ENCODE data around the gene XPR1. TPM values are rescaled to one million over a fixed set of nuclear protein-coding genes. Genes with fewer than 3 reads are reported as not detected.

The XPR1 gene
- polyA plus RNA-seq, 1 donor (not counting 4 experiments of a cell fraction or from before 2014, with no cell fraction given) = 40.0 TPM

- Histone ChIP-seq H3K27me3 (ENCODE audit: control insufficient read depth, extremely low read depth, insufficient read depth, low read length) (peaks cover 11% of the 10 kb centered on the region), H3K27ac (ENCODE audit: control insufficient read depth, insufficient read depth, low read length) (no peak overlapping the region), H3K4me2 (ENCODE audit: control insufficient read depth, extremely low read depth, insufficient read depth, low read depth, low read length) (no peak overlapping the region), H3K9me3 (ENCODE audit: control insufficient read depth, low read depth, low read length) (no peaks in the 10 kb centered on the region), H3K36me3 (ENCODE audit: control insufficient read depth in 2 of 2, extremely low read depth in 1 of 2, insufficient read depth in 2 of 2, low read length in 2 of 2) (no peaks in the 10 kb centered on the region), H3K4me3 (ENCODE audit: control insufficient read depth in 2 of 3, extremely low read depth in 1 of 3, insufficient read depth in 2 of 3, low read depth in 1 of 3, low read length in 3 of 3) (no peak overlapping the region), H3K9ac (ENCODE audit: control insufficient read depth, extremely low read depth, insufficient read depth, low read length) (no peak overlapping the region), H4K20me1 (ENCODE audit: control insufficient read depth, extremely low read depth, insufficient read depth, low read length) (no peaks in the 10 kb centered on the region), H2AFZ (ENCODE audit: control insufficient read depth, low read length) (no peak overlapping the region), H3K79me2 (ENCODE audit: control insufficient read depth, insufficient read depth, low read length) (no peaks in the 10 kb centered on the region), H3K9me1 (ENCODE audit: control insufficient read depth, extremely low read depth, insufficient read depth, low read length) (peaks cover 2% of the 10 kb centered on the region), H3K4me1 (ENCODE audit: control insufficient read depth, extremely low read depth, insufficient read depth, low read length) (peaks cover 17% of the 10 kb centered on the region)
- FAIRE-seq = no peak
- dilution Hi-C loops (cut with MboI; ENCODE audit: extremely low pct_ligation_motif_present, low sequenced_read_pairs) = no loop called here
- no peak for DNase-seq (ENCODE audit: low read depth, low spot score)
- TF ChIP-seq EZH2 (IDR thresholded peaks at IDR 0.05; ENCODE audit: low read length) = no peak
- no peak for TF ChIP-seq CTCF (optimal IDR thresholded peaks at IDR 0.05 in 1 of 3, IDR thresholded peaks at IDR 0.05 in 1 of 3, conservative IDR thresholded peaks at IDR 0.05 in 1 of 3; ENCODE audit: extremely low read depth in 1 of 3, insufficient read depth in 2 of 3, low read length in 3 of 3)
Observed at GRCh38 chr1:180919183-180919700, 287.4 kb downstream of the XPR1 start.

- Histone ChIP-seq H2AFZ (ENCODE audit: control insufficient read depth, low read length) (no peak overlapping the region), H3K4me2 (ENCODE audit: control insufficient read depth, extremely low read depth, insufficient read depth, low read depth, low read length) (no peak overlapping the region), H3K36me3 (ENCODE audit: control insufficient read depth in 2 of 2, extremely low read depth in 1 of 2, insufficient read depth in 2 of 2, low read length in 2 of 2) (no peaks in the 10 kb centered on the region), H3K9me3 (ENCODE audit: control insufficient read depth, low read depth, low read length) (no peaks in the 10 kb centered on the region), H3K9ac (ENCODE audit: control insufficient read depth, extremely low read depth, insufficient read depth, low read length) (no peak overlapping the region), H4K20me1 (ENCODE audit: control insufficient read depth, extremely low read depth, insufficient read depth, low read length) (no peaks in the 10 kb centered on the region), H3K4me1 (ENCODE audit: control insufficient read depth, extremely low read depth, insufficient read depth, low read length) (peaks cover 18% of the 10 kb centered on the region), H3K9me1 (ENCODE audit: control insufficient read depth, extremely low read depth, insufficient read depth, low read length) (peaks cover 2% of the 10 kb centered on the region), H3K27me3 (ENCODE audit: control insufficient read depth, extremely low read depth, insufficient read depth, low read length) (peaks cover 11% of the 10 kb centered on the region), H3K4me3 (ENCODE audit: control insufficient read depth in 2 of 3, extremely low read depth in 1 of 3, insufficient read depth in 2 of 3, low read depth in 1 of 3, low read length in 3 of 3) (no peak overlapping the region), H3K27ac (ENCODE audit: control insufficient read depth, insufficient read depth, low read length) (no peak overlapping the region), H3K79me2 (ENCODE audit: control insufficient read depth, insufficient read depth, low read length) (no peaks in the 10 kb centered on the region)
- TF ChIP-seq CTCF (optimal IDR thresholded peaks at IDR 0.05 in 1 of 3, IDR thresholded peaks at IDR 0.05 in 1 of 3, conservative IDR thresholded peaks at IDR 0.05 in 1 of 3; ENCODE audit: extremely low read depth in 1 of 3, insufficient read depth in 2 of 3, low read length in 3 of 3) (no peak), EZH2 (IDR thresholded peaks at IDR 0.05; ENCODE audit: low read length) (no peak)
- FAIRE-seq (no peak), DNase-seq (ENCODE audit: low read depth, low spot score) (no peak)
- dilution Hi-C loops (cut with MboI; ENCODE audit: extremely low pct_ligation_motif_present, low sequenced_read_pairs) = no loop called here
Observed at GRCh38 chr1:180920193-180920592, 288.4 kb downstream of the XPR1 start.

Measured in keratinocyte (primary cell).